Nephron (organoid): Measurements from ENCODE around the gene MS4A13.

Experiments
- H3K27ac Mint-ChIP-seq, 3 experiments: 2 replicates each; pipeline ENCODE4 v1.8.0; 2020; ENCODE audit warnings: mixed read lengths in 3 of 3, mild to moderate bottlenecking in 2 of 3, moderate library complexity in 1 of 3
- H3K27me3 Mint-ChIP-seq: 2 replicates; pipeline ENCODE4 v1.8.0; 2021; ENCODE audit warnings: low read depth, mild to moderate bottlenecking, moderate library complexity, mixed read lengths
- H3K36me3 Mint-ChIP-seq: 2 replicates; pipeline ENCODE4 v1.8.0; 2020; ENCODE audit warnings: low read depth, mixed read lengths
- H3K4me1 Mint-ChIP-seq: 2 replicates; pipeline ENCODE4 v1.8.0; 2020; ENCODE audit warnings: mixed read lengths
- H3K4me3 Mint-ChIP-seq, 3 experiments: 2 replicates each; pipeline ENCODE4 v1.8.0; 2020; ENCODE audit warnings: mild to moderate bottlenecking in 3 of 3, mixed read lengths in 3 of 3, moderate library complexity in 2 of 3
- H3K9me3 Mint-ChIP-seq: 2 replicates; pipeline ENCODE4 v1.8.0; 2020; ENCODE audit warnings: mixed read lengths
- CTCF ChIP-seq, 3 experiments: fragments of 200-600 bp; sonication (generic); IDR thresholded peaks; one replicate each; pipeline ENCODE4 v1.5.0; 2021; ENCODE audit warnings: antibody characterized with exemption in 3 of 3; ENCODE audit not compliant: unreplicated experiment in 3 of 3

Gene MS4A13

GRCh38 chr11:60515144-60515855, at the start of gene MS4A13:
MS4A13 (plus strand) TSS chr11:60515392; CDS start chr11:60518084, 2,692 bp downstream.
- Mint-ChIP-seq H3K4me1 (peaks cover 30% of the 10 kb centered on the region), H3K27me3 (no peaks in the 10 kb centered on the region), H3K27ac (peak within 1 kb of the TSS in 2 of 3 experiments; percentile 75 to 87), H3K9me3 (peaks cover 11% of the 10 kb centered on the region), H3K4me3 (no peak within 1 kb of the TSS), H3K36me3 (no peaks in the 10 kb centered on the region)
- TF ChIP-seq CTCF (IDR thresholded peaks at IDR 0.05; ENCODE audit: unreplicated experiment in 3 of 3) = no peak

DNA sequence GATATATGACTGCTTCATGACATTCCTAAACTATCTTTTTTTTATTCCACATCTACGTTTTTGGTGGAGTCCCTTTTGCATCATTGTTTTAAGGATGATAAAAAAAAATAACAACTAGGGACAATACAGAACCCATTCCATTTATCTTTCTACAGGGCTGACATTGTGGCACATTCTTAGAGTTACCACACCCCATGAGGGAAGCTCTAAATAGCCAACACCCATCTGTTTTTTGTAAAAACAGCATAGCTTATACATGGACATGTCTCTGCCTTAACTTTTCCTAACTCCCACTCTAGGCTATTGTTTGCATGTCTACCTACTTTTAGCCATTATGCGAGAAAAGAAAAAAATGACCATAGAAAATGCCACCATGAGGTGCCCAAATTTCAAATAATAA, 46.4 kb upstream of the MS4A13 start:
- TF ChIP-seq CTCF (IDR thresholded peaks at IDR 0.05; ENCODE audit: unreplicated experiment in 3 of 3) = no peak
- Mint-ChIP-seq H3K27me3 (peaks cover 4% of the 10 kb centered on the region), H3K9me3 (no peaks in the 10 kb centered on the region), H3K27ac (no peak overlapping the region), H3K36me3 (no peaks in the 10 kb centered on the region), H3K4me3 (no peak overlapping the region), H3K4me1 (no peaks in the 10 kb centered on the region)

GRCh38 chr11:60469723-60470122, 45.5 kb upstream of the MS4A13 start:
- no peak for TF ChIP-seq CTCF (IDR thresholded peaks at IDR 0.05; ENCODE audit: unreplicated experiment in 3 of 3)
- Mint-ChIP-seq H3K27me3 (peaks cover 4% of the 10 kb centered on the region), H3K27ac (no peak overlapping the region), H3K4me1 (no peaks in the 10 kb centered on the region), H3K4me3 (no peak overlapping the region), H3K36me3 (no peaks in the 10 kb centered on the region), H3K9me3 (no peaks in the 10 kb centered on the region)

DNA sequence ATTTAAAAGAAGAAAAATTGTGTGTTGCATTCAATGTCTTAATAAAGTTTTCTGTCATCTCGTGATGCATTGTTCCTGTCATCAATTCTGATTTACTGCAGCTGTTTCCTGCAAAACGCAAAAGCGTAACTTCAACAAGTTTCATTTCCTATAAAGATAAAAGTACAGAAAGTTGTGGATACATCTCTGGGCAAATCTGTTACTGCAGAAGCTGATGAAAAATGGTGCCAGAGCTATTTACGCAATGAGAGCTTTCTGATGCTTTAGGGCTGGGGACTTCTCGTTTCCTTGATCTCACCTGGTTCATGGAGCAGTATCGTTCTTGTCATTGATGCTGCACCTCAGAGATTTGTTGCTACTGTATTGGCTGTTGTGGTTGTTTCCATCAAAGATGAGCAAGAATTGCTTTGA, 38.2 kb upstream of the MS4A13 start:
- H3K27ac Mint-ChIP-seq = no peak overlapping the region
- no peaks in the 10 kb centered on the region for H3K36me3 Mint-ChIP-seq
- no peak overlapping the region for H3K4me3 Mint-ChIP-seq
- peaks cover 4% of the 10 kb centered on the region for H3K27me3 Mint-ChIP-seq
- no peaks in the 10 kb centered on the region for H3K4me1 Mint-ChIP-seq
- H3K9me3 Mint-ChIP-seq = peaks cover 4% of the 10 kb centered on the region
- TF ChIP-seq CTCF (IDR thresholded peaks at IDR 0.05; ENCODE audit: unreplicated experiment in 3 of 3) = no peak

DNA sequence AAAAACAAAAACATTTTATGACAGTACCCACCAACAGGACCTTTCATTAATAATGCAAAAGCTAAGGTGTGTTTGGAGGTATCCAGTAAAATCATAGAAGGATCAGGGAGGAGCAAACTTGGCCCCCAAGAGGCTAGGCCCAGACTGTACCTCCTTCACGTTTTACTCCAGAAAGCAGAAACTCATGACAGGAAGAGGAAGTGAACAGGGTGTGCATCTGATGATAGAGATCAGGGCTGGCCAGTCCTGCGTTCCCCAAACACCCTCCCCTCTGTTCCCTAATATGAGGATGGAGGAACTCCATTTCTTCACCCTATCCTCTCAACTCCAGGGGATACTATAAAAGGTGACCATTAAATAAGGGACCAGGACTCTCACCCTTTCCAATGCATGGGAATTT, 32.8 kb upstream of the MS4A13 start:
- Mint-ChIP-seq H3K4me3 (no peak overlapping the region), H3K4me1 (no peaks in the 10 kb centered on the region), H3K27ac (no peak overlapping the region), H3K9me3 (peaks cover 2% of the 10 kb centered on the region), H3K36me3 (no peaks in the 10 kb centered on the region), H3K27me3 (no peaks in the 10 kb centered on the region)
- TF ChIP-seq CTCF (IDR thresholded peaks at IDR 0.05; ENCODE audit: unreplicated experiment in 3 of 3) = no peak

DNA sequence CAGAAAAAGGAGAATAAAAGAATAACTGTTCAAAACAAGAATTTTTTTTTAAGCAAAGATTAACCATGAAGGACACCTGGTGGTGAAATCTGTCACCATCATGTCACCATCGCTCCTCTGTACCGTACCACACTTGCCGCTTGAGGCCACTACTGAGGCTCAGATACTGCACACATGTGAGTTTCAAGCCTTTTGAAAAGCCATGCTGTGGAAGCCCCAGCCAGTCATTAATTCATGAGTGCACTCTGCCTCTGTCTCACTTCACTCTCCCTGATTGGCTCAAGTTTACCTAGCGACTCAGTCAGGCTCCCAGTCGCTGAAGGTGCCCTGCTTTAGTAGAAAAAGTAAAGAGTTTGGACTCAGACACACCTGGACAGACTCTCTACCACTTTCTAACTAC, 29.2 kb upstream of the MS4A13 start:
- no peaks in the 10 kb centered on the region for H3K4me1 Mint-ChIP-seq
- no peaks in the 10 kb centered on the region for H3K27me3 Mint-ChIP-seq
- H3K4me3 Mint-ChIP-seq = no peak overlapping the region

More for the DNA sequence above, 29.2 kb upstream of the MS4A13 start:
- no peak overlapping the region for H3K27ac Mint-ChIP-seq
- no peaks in the 10 kb centered on the region for H3K36me3 Mint-ChIP-seq
- peak; percentile 14 to 48 (median 24) for TF ChIP-seq CTCF (IDR thresholded peaks at IDR 0.05; ENCODE audit: unreplicated experiment in 3 of 3)
- no peaks in the 10 kb centered on the region for H3K9me3 Mint-ChIP-seq
